Memory B cell (primary cell): Measurements from ENCODE around the gene RABL3.
"Not testable (repeated sequence)": the region's sequence is repeated elsewhere in the genome, so short reads cannot be mapped to it uniquely, and the experiment has no call there.

Experiments
- ATAC-seq: fragments of 150-1000 bp; cut with Tn5 transposase; 2 replicates; pipeline ENCODE4 v1.10.0; 2021; ENCODE audit warnings: low read depth, mild to moderate bottlenecking, moderate library complexity
- DNase-seq, 2 donors: peaks; one replicate each; pipeline ENCODE4 v3.0.0; 2022; ENCODE audit warnings: low spot score in 2 of 2
- H3K27ac Mint-ChIP-seq: one replicate; pipeline ENCODE4 v1.8.0; 2022; ENCODE audit warnings: mild to moderate bottlenecking, moderate library complexity, mixed read lengths
- H3K27me3 Mint-ChIP-seq: one replicate; pipeline ENCODE4 v1.8.0; 2022; ENCODE audit warnings: mixed read lengths
- H3K36me3 Mint-ChIP-seq: one replicate; pipeline ENCODE4 v1.8.0; 2022; ENCODE audit warnings: mild to moderate bottlenecking, mixed read lengths
- H3K4me1 Mint-ChIP-seq: one replicate; pipeline ENCODE4 v1.8.0; 2022; ENCODE audit warnings: mixed read lengths
- H3K4me3 Mint-ChIP-seq: one replicate; pipeline ENCODE4 v1.8.0; 2022; ENCODE audit warnings: mild to moderate bottlenecking, moderate library complexity, mixed read lengths
- H3K9me3 Mint-ChIP-seq: one replicate; pipeline ENCODE4 v1.8.0; 2022; ENCODE audit warnings: mixed read lengths

The RABL3 gene

DNA sequence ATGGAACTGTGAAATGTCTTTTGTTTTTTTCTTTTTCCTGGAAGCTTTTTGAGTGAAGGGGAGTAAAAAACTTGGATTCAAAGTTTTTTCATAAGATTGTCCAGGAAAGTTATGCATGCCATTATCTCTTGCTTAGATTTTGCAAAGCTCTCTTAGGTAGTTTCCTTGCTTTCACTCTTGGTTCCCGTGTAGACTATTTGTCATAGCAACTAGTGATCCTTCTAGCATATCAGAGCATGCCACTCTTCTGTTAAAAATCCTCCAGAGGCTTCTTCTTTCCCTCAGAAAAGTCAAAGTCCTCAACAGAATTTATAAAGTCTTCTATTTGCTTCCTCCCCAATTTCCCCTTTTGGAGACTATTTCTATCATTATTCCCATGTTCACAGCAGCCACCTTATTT, 21.3 kb upstream of the RABL3 start:
- Mint-ChIP-seq H3K4me3 (no peak overlapping the region), H3K27ac (no peak overlapping the region), H3K9me3 (no peaks in the 10 kb centered on the region), H3K36me3 (peaks cover 12% of the 10 kb centered on the region), H3K27me3 (no peaks in the 10 kb centered on the region), H3K4me1 (peaks cover 53% of the 10 kb centered on the region)
- no peak for ATAC-seq
- no peak for DNase-seq

DNA sequence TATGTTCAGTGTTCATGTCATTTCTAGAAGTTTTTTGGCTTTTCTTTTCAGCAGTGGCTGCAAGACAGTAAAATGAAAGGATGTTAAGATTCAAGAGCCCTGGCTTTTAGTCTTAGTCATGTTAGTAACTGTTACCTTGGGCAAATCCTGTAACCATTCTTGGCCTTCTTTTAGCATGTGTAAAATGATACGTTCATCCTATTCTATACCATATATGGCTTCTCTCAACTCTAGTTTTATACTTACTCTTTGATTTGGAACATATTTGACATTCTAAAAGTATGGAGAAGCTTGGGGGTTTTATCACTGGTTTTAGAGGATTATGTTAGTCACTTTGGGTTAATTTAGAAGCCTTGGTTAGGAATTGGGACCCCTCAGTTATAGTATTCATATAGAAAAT, 20.3 kb upstream of the RABL3 start:
- H3K4me1 Mint-ChIP-seq, result peaks cover 52% of the 10 kb centered on the region
- H3K36me3 Mint-ChIP-seq, result peaks cover 17% of the 10 kb centered on the region
- H3K9me3 Mint-ChIP-seq, result no peaks in the 10 kb centered on the region
- ATAC-seq (no peak), DNase-seq (no peak)
- no peaks in the 10 kb centered on the region for H3K27me3 Mint-ChIP-seq
- H3K4me3 Mint-ChIP-seq, result no peak overlapping the region
- no peak overlapping the region for H3K27ac Mint-ChIP-seq

DNA sequence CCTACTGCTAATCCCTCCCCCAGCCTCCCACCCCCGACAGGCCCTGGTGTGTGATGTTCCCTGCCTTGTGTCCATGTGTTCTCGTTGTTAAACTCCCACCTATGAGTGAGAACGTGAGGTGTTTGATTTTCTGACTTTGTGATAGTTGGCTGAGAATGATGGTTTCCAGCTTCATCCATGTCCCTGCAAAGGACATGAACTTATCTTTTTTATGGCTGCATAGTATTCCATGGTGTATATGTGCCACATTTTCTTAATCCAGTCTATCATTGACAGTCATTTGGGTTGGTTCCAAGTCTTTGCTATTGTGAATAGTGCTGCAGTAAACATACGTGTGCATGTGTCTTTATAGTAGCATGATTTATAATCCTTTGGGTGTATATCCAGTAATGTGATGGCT, 16.2 kb upstream of the RABL3 start:
- H3K27me3 Mint-ChIP-seq, DNase-seq, ATAC-seq, H3K27ac Mint-ChIP-seq, H3K4me3 Mint-ChIP-seq, H3K9me3 Mint-ChIP-seq: not testable (repeated sequence)
- Mint-ChIP-seq H3K36me3 (peaks cover 30% of the 10 kb centered on the region), H3K4me1 (peaks cover 49% of the 10 kb centered on the region)

DNA sequence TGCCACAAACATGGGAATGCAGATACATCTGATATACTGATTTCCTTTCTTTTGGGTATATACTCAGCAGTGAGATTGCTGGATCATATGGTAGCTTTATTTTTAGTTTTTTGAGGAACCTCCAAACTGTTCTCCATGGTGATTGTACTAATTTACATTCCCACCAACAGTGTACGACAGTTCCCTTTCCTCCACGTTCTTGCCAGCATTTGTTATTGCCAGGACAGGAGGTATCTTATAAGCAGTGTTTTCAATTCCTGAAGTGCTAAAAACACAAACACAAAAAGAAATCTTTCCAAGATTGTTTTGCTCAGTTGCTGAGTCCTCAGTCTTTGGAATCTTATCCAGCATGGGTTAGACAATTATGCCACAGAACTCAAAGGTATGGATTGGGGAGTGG, 13.7 kb upstream of the RABL3 start:
- no peak overlapping the region for H3K4me3 Mint-ChIP-seq
- H3K4me1 Mint-ChIP-seq, result peaks cover 40% of the 10 kb centered on the region
- ATAC-seq (no peak), DNase-seq (no peak)
- H3K27ac Mint-ChIP-seq, result no peak overlapping the region
- H3K27me3 Mint-ChIP-seq, result no peaks in the 10 kb centered on the region
- peaks cover 4% of the 10 kb centered on the region for H3K9me3 Mint-ChIP-seq
- peaks cover 34% of the 10 kb centered on the region for H3K36me3 Mint-ChIP-seq

DNA sequence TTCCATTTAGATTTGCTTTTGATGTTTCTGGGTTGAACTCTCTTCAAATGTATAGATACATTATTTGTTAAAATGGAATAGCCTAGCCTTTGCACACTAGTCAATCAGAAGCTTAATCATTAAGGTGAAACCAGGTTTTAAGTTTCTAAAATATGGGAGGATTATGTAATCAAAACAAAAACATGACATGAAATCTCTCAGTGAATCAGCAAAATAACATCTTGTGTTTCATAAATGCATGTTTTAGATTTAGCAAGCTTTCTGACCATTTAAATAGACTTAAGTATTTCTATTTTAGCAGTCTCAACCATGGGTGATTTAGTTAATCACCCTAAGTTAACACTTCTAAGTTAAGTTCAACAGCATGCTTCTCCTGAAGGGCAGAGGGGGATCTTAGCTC, 11.5 kb upstream of the RABL3 start:
- no peaks in the 10 kb centered on the region for H3K27me3 Mint-ChIP-seq
- H3K27ac Mint-ChIP-seq, result peak overlapping the region; percentile 9
- H3K9me3 Mint-ChIP-seq, result peaks cover 4% of the 10 kb centered on the region
- H3K36me3 Mint-ChIP-seq, result peaks cover 32% of the 10 kb centered on the region
- DNase-seq, result no peak
- ATAC-seq, result no peak
- H3K4me1 Mint-ChIP-seq, result peaks cover 26% of the 10 kb centered on the region
- no peak overlapping the region for H3K4me3 Mint-ChIP-seq

DNA sequence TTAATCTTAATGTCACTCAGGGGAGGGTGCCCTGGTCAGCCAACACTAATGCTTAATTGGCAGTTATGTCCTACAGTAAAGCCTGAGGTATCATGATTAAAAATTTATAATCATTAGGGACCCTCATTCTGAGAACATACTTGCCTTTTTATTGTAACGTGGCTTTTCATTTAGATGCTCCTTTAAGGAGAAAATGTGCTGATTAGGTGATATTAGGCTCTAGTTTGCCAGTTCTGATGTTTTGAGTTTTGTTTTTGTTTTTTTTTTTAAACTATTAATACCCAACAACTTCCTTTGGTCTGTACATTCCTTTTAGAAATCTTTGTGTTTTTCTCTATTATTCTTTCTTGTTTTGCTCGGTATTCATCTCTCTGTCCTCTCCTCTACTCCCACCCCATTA, 10.5 kb upstream of the RABL3 start:
- H3K36me3 Mint-ChIP-seq, result peaks cover 25% of the 10 kb centered on the region
- H3K9me3 Mint-ChIP-seq, result peaks cover 4% of the 10 kb centered on the region
- H3K4me3 Mint-ChIP-seq, result no peak overlapping the region
- H3K27me3 Mint-ChIP-seq, result no peaks in the 10 kb centered on the region
- ATAC-seq, result no peak
- peaks cover 23% of the 10 kb centered on the region for H3K4me1 Mint-ChIP-seq
- DNase-seq, result no peak
- peak overlapping the region; percentile 9 for H3K27ac Mint-ChIP-seq

DNA sequence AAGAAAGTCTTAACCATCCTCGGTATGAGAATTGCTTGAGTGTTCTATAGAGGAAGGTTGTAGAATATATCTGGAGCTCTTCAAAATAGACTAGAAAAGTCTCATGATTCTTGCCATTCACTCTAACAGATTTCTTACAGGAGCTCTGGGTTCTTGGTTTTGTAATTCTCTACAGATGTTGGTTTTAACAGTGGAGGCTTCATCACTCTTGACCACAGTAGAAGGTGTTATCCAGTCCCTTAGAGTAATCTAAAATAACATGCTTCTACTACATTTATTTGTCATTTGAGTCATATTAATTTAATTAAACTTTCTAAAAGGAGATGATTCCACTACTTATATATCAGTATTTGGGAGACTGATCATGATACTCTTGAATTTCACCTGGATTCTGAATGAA, 9.9 kb upstream of the RABL3 start:
- H3K27ac Mint-ChIP-seq, result no peak overlapping the region
- peaks cover 25% of the 10 kb centered on the region for H3K36me3 Mint-ChIP-seq
- no peak for ATAC-seq
- no peaks in the 10 kb centered on the region for H3K27me3 Mint-ChIP-seq
- peaks cover 23% of the 10 kb centered on the region for H3K4me1 Mint-ChIP-seq
- DNase-seq, result no peak
- peaks cover 4% of the 10 kb centered on the region for H3K9me3 Mint-ChIP-seq
- no peak overlapping the region for H3K4me3 Mint-ChIP-seq

DNA sequence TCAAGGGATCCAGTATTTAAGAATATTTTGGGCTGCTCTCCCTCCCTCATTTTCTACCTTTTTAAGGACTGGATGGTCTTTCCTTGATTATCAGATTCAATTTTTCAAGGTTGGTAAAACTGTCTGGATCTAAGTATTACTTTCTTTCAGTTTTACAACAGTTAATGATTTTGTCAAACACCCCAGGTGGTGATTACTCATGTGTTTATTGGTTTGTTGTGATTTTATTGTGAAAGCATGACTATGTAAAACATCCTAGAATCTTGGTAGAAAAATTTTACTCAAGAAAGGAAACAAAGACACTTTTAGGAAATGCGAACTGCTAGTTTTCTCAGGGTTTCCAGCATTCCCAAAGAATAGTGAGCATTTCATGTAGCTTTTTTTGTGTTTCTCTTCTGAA, 7.5 kb upstream of the RABL3 start:
- DNase-seq, result no peak
- ATAC-seq, result no peak
- no peak overlapping the region for H3K4me3 Mint-ChIP-seq
- H3K27me3 Mint-ChIP-seq, result no peaks in the 10 kb centered on the region
- H3K4me1 Mint-ChIP-seq, result peaks cover 21% of the 10 kb centered on the region
- H3K27ac Mint-ChIP-seq, result no peak overlapping the region
- peaks cover 14% of the 10 kb centered on the region for H3K36me3 Mint-ChIP-seq
- no peaks in the 10 kb centered on the region for H3K9me3 Mint-ChIP-seq

DNA sequence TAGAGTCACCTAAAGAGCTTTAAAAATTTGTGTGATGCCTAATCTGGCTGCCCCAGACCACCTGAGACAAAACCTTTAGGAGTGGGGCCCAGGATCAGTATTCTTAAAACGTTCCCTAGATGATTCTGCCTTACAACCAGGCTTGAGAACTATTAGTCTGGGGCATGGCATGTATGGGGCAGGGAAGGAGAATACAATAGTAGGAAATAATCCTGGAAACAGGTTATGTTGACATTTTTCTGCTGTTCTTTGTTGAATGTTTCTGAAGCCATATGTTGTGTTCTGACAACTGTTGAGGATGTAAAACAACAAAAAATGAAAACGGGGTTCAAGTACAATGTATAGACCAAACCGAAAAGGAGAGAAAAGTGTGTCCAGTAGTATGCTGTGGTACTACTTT, 3.1 kb upstream of the RABL3 start:
- ATAC-seq (no peak), DNase-seq (no peak)
- H3K4me1 Mint-ChIP-seq, result peaks cover 28% of the 10 kb centered on the region
- no peaks in the 10 kb centered on the region for H3K27me3 Mint-ChIP-seq
- peaks cover 1% of the 10 kb centered on the region for H3K36me3 Mint-ChIP-seq
- H3K9me3 Mint-ChIP-seq, result no peaks in the 10 kb centered on the region
- H3K4me3 Mint-ChIP-seq, result no peak overlapping the region
- peak overlapping the region; percentile 5 for H3K27ac Mint-ChIP-seq

DNA sequence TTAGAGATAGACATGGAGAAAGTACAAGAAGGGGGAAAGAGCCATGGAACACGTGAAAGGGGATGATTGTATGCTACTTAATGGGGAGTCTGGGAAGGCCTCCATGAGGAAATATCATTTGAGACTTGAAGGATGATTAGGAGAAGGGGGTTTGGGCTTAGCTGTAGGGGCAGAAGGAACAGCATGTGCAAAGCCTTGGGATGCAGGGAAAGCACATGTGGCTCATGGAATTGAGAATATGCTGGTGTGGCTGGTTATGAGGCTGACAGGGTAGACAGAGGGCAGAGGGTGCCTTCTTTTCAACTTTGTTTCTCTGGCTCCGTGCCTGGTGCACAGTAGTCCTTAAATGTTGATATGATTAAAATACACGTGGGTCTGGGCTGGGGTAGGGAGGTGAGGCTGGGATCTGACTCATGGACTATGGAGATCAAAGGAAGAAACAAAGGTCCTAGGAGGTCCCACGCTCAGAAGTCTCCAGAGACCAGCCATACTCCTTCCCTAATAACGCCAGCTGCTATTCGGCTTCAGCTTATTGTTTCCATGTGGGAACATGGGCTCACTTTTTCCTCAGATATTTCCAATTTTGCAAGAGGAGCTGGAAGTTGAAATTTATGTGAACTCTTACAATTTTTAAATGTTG, 1.4 kb upstream of the RABL3 start:
- H3K27me3 Mint-ChIP-seq, result no peaks in the 10 kb centered on the region
- peak overlapping the region; percentile 99 for H3K27ac Mint-ChIP-seq
- no peaks in the 10 kb centered on the region for H3K36me3 Mint-ChIP-seq
- H3K4me3 Mint-ChIP-seq, result peak overlapping the region; percentile 90
- peaks cover 23% of the 10 kb centered on the region for H3K4me1 Mint-ChIP-seq
- DNase-seq (no peak), ATAC-seq (no peak)
- no peaks in the 10 kb centered on the region for H3K9me3 Mint-ChIP-seq

DNA sequence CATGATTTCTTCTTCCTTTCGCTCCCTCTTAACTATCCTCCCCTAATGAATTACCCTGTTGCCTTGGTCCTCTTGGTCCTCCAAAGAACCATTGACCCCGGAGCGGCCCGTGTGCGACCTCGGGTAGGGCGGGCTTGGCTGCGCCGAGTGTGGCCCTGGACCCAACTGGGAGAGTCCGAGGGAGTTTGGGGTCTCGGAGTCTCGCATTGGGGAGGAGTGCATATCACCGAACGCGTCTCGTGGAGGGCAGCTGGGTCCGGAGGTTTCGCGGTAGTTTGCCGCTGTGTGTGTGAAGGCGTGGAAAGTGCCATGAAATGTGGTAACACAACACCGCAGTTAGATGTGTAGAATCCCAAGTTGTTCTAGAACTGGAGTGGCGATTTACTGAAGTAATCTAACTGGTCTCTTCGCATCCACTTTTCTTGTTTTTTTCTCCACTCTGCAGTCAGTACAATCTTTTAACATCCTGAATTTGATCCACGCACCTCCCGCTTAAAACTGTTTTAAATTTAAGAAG, 591 bp upstream of the RABL3 start:
- H3K9me3 Mint-ChIP-seq, result no peaks in the 10 kb centered on the region
- H3K36me3 Mint-ChIP-seq, result no peaks in the 10 kb centered on the region
- DNase-seq, result no peak
- H3K4me3 Mint-ChIP-seq, result peak overlapping the region; percentile 90
- H3K27ac Mint-ChIP-seq, result peak overlapping the region; percentile 99
- ATAC-seq, result peak; percentile 8
- H3K4me1 Mint-ChIP-seq, result peaks cover 23% of the 10 kb centered on the region
- no peaks in the 10 kb centered on the region for H3K27me3 Mint-ChIP-seq

DNA sequence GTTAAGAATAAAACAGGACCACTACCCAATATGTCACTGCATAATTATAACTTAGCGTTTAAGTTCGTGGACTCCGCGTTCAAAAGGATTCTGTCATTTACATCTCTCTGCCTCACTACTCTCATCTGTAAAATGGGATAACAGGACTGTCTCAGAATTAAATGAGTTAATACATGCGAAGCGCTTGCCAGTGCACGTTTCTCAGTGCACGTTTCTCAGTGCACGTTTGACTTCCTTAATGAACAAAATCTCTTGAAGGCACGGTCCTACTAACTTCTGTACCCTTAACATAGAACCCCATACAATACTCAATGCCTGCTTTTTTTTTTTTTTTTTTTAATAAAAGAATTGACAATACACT, 499 bp downstream of the RABL3 start:
- peak overlapping the region; percentile 99 for H3K27ac Mint-ChIP-seq
- DNase-seq (no peak), ATAC-seq (peak; percentile 26)
- no peaks in the 10 kb centered on the region for H3K27me3 Mint-ChIP-seq
- peaks cover 3% of the 10 kb centered on the region for H3K9me3 Mint-ChIP-seq
- H3K36me3 Mint-ChIP-seq, result peaks cover 6% of the 10 kb centered on the region
- H3K4me1 Mint-ChIP-seq, result peaks cover 26% of the 10 kb centered on the region
- peak overlapping the region; percentile 90 for H3K4me3 Mint-ChIP-seq

DNA sequence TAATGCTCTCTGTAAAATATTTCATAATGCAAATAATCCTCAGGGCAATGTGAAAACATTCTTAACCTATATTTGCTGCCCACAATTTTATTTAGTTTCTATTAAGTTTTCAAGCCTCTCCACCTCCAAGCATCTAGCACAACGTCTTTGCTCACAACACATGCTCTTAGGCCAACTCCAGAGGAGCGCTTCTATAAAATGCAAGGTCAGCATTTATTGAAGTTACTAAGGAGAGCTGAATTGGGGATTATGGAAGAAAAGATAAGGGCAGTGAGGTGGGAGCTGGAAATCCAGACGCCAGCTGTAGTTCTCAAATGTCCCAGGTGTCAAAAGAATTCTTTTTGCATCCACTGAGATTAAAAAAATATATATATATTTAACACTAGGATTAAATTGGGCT, 996 bp downstream of the RABL3 start:
- H3K4me1 Mint-ChIP-seq, result peaks cover 26% of the 10 kb centered on the region
- no peak for DNase-seq
- H3K27me3 Mint-ChIP-seq, result no peaks in the 10 kb centered on the region

DNA sequence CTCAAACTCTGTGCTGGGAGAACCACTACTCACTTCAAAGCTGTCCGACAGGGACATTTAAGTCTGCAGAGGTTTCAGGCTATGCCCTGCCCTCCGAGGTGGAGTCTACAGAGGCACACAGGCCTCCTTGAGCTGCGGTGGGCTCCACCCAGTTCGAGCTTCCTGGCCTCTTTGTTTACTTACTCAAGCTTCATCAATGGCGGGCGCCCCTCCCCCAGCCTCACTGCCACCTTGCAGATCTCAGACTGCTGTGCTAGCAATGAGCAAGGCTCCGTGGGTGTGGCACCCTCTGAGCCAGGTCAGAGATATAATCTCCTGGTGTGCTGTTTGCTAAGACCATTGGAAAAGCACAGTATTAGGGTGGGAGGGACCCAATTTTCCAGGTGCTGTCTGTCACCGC, 4.3 kb downstream of the RABL3 start:
- not testable (repeated sequence) for ATAC-seq, DNase-seq

More for the DNA sequence above, 996 bp downstream of the RABL3 start:
- H3K36me3 Mint-ChIP-seq, result peaks cover 6% of the 10 kb centered on the region
- peak overlapping the region; percentile 46 for H3K4me3 Mint-ChIP-seq
- H3K9me3 Mint-ChIP-seq, result peaks cover 3% of the 10 kb centered on the region
- no peak for ATAC-seq
- H3K27ac Mint-ChIP-seq, result peak overlapping the region; percentile 99

More for the DNA sequence above, 4.3 kb downstream of the RABL3 start:
- H3K9me3 Mint-ChIP-seq, H3K4me3 Mint-ChIP-seq, H3K4me1 Mint-ChIP-seq, H3K36me3 Mint-ChIP-seq, H3K27me3 Mint-ChIP-seq, H3K27ac Mint-ChIP-seq: not testable (repeated sequence)
